ENCODE measurements around the gene BPIFA2.
"Not testable (repeated sequence)": the region's sequence is repeated elsewhere in the genome, so short reads cannot be mapped to it uniquely, and the experiment has no call there.

BPIFA2 gene, protein sequence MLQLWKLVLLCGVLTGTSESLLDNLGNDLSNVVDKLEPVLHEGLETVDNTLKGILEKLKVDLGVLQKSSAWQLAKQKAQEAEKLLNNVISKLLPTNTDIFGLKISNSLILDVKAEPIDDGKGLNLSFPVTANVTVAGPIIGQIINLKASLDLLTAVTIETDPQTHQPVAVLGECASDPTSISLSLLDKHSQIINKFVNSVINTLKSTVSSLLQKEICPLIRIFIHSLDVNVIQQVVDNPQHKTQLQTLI

DNA sequence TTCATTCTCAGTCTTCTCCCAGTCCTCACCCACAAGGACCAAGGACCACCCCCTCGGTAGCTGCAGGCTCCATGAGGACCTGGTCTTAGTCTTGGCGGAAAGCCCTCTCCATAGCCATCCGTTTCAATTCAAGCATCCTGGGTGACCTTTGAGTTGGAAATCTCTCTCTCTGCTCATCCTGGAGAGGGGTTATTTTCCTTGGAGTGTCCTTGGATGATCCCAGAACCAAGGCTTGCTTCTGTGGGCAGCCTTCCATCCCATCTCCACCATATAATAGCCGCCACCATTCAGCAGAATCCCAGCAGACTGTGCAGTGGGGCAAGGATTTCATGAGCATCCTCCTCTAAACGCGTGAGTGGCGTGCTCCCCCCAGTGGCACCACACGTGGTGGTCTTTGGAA is at the start of gene BPIFA2:
Gene BPIFA2 (plus strand): TSS at position 301 of the 400 bp plus-strand sequence. CDS start 987 bp downstream, outside the sequence.
- DNase-seq (ENCODE audit: extremely low read depth, low read depth) = no peak
- TF ChIP-seq, protein P1, sequence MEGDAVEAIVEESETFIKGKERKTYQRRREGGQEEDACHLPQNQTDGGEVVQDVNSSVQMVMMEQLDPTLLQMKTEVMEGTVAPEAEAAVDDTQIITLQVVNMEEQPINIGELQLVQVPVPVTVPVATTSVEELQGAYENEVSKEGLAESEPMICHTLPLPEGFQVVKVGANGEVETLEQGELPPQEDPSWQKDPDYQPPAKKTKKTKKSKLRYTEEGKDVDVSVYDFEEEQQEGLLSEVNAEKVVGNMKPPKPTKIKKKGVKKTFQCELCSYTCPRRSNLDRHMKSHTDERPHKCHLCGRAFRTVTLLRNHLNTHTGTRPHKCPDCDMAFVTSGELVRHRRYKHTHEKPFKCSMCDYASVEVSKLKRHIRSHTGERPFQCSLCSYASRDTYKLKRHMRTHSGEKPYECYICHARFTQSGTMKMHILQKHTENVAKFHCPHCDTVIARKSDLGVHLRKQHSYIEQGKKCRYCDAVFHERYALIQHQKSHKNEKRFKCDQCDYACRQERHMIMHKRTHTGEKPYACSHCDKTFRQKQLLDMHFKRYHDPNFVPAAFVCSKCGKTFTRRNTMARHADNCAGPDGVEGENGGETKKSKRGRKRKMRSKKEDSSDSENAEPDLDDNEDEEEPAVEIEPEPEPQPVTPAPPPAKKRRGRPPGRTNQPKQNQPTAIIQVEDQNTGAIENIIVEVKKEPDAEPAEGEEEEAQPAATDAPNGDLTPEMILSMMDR (IDR thresholded peaks at IDR 0.05; ENCODE audit: low read depth, low read length) = no peak

DNA sequence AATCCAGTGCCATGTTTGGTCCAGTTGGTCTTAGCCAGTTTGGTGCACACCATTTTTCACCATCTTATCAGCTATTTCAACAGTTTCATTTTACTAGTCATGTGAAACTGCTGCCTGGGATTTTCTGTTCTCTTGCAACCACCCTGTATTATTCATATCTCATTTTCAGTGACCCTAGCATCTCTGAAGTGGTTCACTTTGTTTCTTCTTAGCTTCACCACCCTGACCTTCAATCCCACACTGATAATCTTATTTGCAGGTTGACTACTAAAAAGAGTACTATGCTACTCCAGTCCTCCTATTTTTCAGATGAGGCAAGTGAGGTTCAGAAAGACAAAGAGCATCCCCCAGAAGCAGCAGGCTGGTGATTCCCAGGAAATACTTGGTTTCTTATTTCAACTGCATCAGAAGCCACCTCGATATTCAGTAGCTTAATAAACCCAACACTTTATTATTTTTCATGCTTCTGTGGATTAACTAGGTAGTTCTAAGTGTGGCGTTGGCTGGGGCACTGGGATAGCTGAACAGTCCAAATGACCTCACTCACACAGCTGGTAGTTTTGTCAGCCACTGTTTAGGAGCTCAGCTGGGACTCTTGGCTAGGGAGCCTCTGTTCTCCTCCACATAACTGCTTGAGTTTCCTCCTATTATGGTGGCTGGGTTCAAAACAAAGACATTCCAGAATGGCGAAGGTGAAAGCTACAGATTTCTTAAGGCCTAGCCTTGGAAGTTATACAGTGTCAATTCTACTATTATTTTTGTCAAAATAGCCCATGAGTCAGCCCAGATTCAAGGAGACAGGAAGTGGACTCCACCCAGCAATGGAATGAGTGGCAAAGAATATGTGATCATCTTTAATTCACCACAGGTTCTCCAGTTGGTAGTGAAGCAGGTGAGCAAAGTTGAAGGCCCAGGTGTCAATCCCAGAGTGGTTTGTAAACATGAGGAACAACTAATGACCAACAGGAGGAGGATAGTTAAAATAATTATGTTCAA is 47.9 kb upstream of the BPIFA2 start:
- TF ChIP-seq, protein P1 (IDR thresholded peaks at IDR 0.05; ENCODE audit: low read depth, low read length) = no peak
- no peak for DNase-seq (ENCODE audit: extremely low read depth, low read depth)

DNA sequence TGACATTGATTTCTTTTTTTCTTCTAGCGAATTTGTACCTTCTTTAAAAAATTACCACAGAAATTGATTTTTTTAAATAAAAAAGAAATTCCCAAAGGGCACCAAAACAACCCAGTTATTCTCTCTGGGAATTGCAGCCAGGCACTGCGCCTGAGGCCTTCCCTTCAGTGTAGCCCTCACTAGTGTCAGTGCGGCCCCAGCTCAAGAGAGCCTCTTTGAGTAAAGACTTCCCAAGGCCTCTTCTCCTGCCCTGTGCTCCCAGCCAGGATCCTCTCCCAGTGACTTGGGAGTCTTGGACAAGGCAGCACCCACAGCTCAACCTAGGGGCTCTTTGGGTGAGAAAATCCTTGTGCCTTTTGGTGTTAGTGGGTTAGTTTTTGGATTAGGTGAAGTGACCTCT is 47.0 kb upstream of the BPIFA2 start:
- TF ChIP-seq, protein P1 (IDR thresholded peaks at IDR 0.05; ENCODE audit: low read depth, low read length) = no peak
- no peak for DNase-seq (ENCODE audit: extremely low read depth, low read depth)

DNA sequence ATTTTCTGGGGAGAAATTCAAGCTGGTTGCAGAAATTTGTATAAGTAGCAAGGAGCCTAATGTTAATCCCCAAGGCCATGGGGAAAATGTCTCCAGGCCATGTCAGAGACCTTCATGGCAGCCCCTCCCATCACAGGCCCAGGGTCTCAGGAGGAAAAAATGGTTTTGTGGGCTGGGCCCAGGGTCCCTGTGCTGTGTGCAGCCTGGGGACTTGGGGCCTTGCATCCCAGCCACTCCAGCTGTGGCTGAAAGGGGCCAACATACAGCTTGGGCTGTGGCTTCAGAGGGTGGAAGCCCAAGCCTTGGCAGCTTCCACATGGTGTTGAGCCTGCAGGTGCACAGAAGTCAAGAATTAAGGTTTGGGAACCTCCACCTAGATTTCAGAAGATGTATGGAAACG is 45.7 kb upstream of the BPIFA2 start:
- not testable (repeated sequence) for DNase-seq (ENCODE audit: extremely low read depth, low read depth)

DNA sequence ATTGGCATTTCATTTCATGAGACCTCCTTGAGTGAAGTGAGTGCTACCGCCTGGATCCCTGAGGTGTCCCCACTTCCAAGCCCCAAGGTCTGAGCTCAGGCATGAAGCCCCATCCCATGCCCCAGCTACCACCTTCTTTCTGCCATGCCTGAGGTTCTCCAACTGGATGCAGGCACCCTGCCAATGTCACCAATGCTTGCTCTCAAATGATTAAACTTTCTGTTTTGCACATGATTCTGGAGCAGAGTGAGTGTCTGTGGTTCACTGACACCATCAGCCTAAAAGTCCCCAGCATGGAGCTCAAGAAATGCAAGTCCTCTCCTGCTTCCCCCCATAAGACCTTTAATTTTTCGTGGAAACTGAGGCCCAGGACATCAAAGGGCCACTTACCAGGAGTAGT is 43.7 kb upstream of the BPIFA2 start:
- TF ChIP-seq, protein P1 (IDR thresholded peaks at IDR 0.05; ENCODE audit: low read depth, low read length) = no peak
- no peak for DNase-seq (ENCODE audit: extremely low read depth, low read depth)

DNA sequence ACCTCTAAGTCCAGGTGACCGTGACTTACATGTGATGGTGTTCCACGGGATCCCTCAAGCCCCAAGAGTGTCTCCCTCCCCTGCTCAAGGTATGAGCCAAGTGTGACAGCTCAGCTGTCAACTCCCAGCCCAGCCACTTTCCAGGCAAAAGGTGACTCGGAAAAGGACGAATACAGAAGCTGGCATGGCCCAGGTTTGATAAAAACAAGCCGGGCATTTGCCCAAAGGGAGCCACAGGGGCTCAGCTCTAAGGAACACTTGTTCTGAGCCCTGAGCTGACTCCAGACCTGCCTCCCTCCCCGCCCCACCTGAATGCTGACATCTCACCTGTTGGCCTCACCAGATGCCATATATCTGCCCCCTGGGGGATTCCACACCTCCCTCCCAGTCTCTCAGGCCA is 43.0 kb upstream of the BPIFA2 start:
- no peak for DNase-seq (ENCODE audit: extremely low read depth, low read depth)
- TF ChIP-seq, protein P1 (IDR thresholded peaks at IDR 0.05; ENCODE audit: low read depth, low read length) = no peak

GRCh38 chr20:33125983-33126382 is 42.0 kb upstream of the BPIFA2 start:
- TF ChIP-seq, protein P1 (IDR thresholded peaks at IDR 0.05; ENCODE audit: low read depth, low read length) = no peak
- no peak for DNase-seq (ENCODE audit: extremely low read depth, low read depth)
